Measurements from ENCODE around the gene FLVCR2.
"Not testable (repeated sequence)": the region's sequence is repeated elsewhere in the genome, so short reads cannot be mapped to it uniquely, and the experiment has no call there.

Gene FLVCR2

DNA sequence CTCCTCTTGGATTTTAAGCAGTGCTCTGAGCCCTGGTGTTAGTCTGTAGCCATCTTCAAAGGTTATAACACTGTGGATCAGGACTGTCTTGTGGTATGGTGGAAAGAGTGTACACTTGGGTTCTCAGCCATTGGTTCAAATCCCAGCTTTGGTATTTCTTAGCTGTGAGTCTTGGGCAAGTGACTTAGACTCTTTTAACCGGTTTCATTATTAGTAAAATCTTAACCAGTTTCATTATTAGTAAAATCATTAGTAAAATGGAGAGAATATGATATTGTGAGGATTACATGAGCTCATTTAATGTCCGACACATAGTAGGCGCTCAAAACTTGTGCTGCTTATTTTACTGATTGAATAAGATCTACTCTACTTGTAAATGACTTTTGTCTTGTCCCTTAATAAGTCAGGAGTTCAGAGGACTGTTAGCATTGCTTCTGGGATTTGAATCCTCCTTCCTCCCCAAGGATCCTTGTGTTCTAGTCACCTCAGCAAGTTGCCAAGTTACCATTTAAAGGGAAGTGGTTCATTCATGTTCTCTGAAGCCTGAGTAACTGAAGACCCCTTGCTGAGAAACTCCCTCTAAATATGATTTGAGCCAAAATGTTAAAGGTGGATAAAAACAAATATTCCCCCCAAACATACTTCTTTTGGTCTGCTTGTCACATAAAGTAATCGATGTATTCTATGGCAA, 95.1 kb downstream of the FLVCR2 start:
- DNase-seq = no peak

GRCh38 chr14:75675265-75675960, 97.0 kb downstream of the FLVCR2 start:
- DNase-seq = no peak

GRCh38 chr14:75685910-75686309, 107.5 kb downstream of the FLVCR2 start:
- no peak for DNase-seq

DNA sequence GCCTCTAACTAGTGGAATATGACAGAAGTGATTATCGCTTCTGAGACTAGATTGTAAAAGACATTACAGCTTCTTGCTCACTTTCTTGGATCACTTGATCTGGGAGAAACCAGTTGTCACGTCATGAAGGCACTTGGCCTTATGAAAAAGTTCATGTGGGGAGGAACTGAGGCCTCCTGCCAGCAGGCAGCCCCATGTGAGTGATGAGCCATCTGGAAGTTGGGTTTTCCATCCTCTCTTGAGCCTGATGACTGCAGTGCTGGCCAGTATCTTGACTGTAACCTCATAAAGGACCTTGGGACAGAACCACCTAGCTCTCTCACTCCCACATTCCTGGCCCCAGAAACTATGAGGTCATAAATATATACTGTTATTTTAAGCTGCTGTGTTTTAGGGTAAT, 110.6 kb downstream of the FLVCR2 start:
- no peak for DNase-seq

DNA sequence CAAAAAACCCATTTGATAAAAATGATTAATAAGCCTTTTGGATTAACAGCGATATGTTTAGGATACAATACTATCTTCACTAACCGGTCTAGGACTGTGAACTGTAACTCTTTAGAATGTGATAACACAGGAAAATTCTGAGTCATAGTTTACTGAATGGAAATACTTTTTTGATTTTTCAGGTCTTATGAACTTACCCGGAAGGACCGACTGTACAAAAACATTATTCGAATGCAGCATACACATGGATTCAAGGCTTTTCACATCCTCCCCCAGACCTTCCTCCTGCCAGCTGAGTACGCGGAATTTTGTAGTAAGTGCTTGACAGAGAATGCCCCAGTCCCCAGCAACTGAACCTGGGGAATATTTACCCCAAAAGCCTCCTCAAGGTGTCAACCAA, 111.6 kb downstream of the FLVCR2 start:
- DNase-seq = no peak

DNA sequence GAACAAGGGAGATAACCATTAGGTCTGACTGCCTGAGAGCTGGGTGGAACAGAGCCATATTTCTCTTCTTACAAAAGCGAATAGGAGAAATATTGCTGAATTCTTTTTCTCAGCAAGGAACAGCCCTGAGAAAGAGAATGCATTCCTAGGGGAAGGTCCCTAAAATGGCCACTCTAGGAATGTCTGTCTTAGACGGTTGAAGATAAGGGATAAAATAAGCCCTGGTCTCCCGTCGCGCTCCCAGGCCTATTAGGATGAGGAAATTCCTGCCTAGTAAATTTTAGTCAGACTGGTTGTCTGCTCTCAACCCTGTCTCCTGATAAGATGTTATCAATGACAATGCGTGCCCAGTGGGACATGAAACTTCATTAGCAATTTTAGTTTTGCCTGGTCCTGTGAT, 116.6 kb downstream of the FLVCR2 start:
- not testable (repeated sequence) for DNase-seq

DNA sequence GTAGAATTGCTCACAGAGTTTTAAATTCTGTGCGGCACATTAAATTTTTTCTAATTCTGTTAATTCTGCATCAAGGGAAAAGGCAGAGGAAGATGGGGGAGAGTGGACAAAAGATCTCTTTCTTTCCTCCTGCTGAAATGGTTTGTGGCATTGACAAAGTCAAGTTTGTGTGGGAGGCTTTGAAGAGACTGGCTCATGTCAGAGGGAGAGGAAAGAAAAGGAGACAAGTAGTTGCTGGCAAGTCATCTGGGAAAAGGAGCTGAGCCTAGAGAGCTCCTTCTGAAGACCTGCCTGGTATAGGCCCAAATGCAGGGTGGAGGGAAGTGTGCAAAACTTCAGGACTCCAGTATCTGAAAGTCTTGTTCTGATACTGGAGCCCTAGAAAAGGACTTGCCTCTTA, 119.0 kb downstream of the FLVCR2 start:
- DNase-seq = no peak
